ENCODE results near the gene BDH1.

Gene BDH1

GRCh38 chr3:197507081-197507480 is 48.7 kb downstream of the BDH1 start:
- H3K4me3 ChIP-seq (ENCODE audit: low read length, poor library complexity, severe bottlenecking), result no peak overlapping the region
- no peak overlapping the region for H3K4me2 ChIP-seq (ENCODE audit: low read depth, low read length, poor library complexity, severe bottlenecking)
- H3F3A ChIP-seq (ENCODE audit: low read depth), result no peaks in the 10 kb centered on the region
- no peaks in the 10 kb centered on the region for H3K79me2 ChIP-seq (ENCODE audit: insufficient read depth, low read length)
- H3K36me3 ChIP-seq (ENCODE audit: insufficient read depth, low read length), result peaks cover 11% of the 10 kb centered on the region; the same call in 1 of the 2 replicates
- TF ChIP-seq CTCF (conservative IDR thresholded peaks at IDR 0.05; ENCODE audit: low read length) (no peak), EZH2phosphoT487 (IDR thresholded peaks at IDR 0.05; ENCODE audit: borderline replicate concordance) (no peak)
- no peaks in the 10 kb centered on the region for H4K20me1 ChIP-seq (ENCODE audit: insufficient read depth, low read length, poor library complexity, severe bottlenecking)
- no peaks in the 10 kb centered on the region for H3K27me3 ChIP-seq (ENCODE audit: insufficient read depth, low read length, poor library complexity, severe bottlenecking)
- no peaks in the 10 kb centered on the region for H3K4me1 ChIP-seq (ENCODE audit: insufficient read depth, low read length, poor library complexity, severe bottlenecking)
- no peaks in the 10 kb centered on the region for H3K9me3 ChIP-seq (ENCODE audit: insufficient read depth, low read depth, low read length)
- no peaks in the 10 kb centered on the region for H3K9me2 ChIP-seq (replicated peaks; ENCODE audit: low read depth, low read length)
- no peak overlapping the region for H3K9ac ChIP-seq (ENCODE audit: low read depth, low read length, poor library complexity, severe bottlenecking)
- no peak overlapping the region for H2AFZ ChIP-seq (ENCODE audit: low read length)

GRCh38 chr3:197505796-197506548 is 49.8 kb downstream of the BDH1 start:
- Histone ChIP-seq H3K9me2 (replicated peaks; ENCODE audit: low read depth, low read length) (no peaks in the 10 kb centered on the region), H3K79me2 (ENCODE audit: insufficient read depth, low read length) (no peaks in the 10 kb centered on the region), H3K36me3 (ENCODE audit: insufficient read depth, low read length) (no peaks in the 10 kb centered on the region; the same call in 1 of the 2 replicates), H3K27me3 (ENCODE audit: insufficient read depth, low read length, poor library complexity, severe bottlenecking) (no peaks in the 10 kb centered on the region), H3K4me2 (ENCODE audit: low read depth, low read length, poor library complexity, severe bottlenecking) (no peak overlapping the region), H3K9ac (ENCODE audit: low read depth, low read length, poor library complexity, severe bottlenecking) (no peak overlapping the region), H3K4me1 (ENCODE audit: insufficient read depth, low read length, poor library complexity, severe bottlenecking) (no peaks in the 10 kb centered on the region), H3K4me3 (ENCODE audit: low read length, poor library complexity, severe bottlenecking) (no peak overlapping the region), H2AFZ (ENCODE audit: low read length) (no peak overlapping the region), H4K20me1 (ENCODE audit: insufficient read depth, low read length, poor library complexity, severe bottlenecking) (no peaks in the 10 kb centered on the region), H3F3A (ENCODE audit: low read depth) (no peaks in the 10 kb centered on the region), H3K9me3 (ENCODE audit: insufficient read depth, low read depth, low read length) (no peaks in the 10 kb centered on the region)
- TF ChIP-seq EZH2phosphoT487 (IDR thresholded peaks at IDR 0.05; ENCODE audit: borderline replicate concordance) (no peak), CTCF (conservative IDR thresholded peaks at IDR 0.05; ENCODE audit: low read length) (no peak)

GRCh38 chr3:197504641-197505121 is 51.1 kb downstream of the BDH1 start:
- no peaks in the 10 kb centered on the region for H4K20me1 ChIP-seq (ENCODE audit: insufficient read depth, low read length, poor library complexity, severe bottlenecking)
- no peak overlapping the region for H3K9ac ChIP-seq (ENCODE audit: low read depth, low read length, poor library complexity, severe bottlenecking)
- no peak for TF ChIP-seq CTCF (conservative IDR thresholded peaks at IDR 0.05; ENCODE audit: low read length)
- TF ChIP-seq EZH2phosphoT487 (IDR thresholded peaks at IDR 0.05; ENCODE audit: borderline replicate concordance), result no peak
- no peaks in the 10 kb centered on the region for H3K4me1 ChIP-seq (ENCODE audit: insufficient read depth, low read length, poor library complexity, severe bottlenecking)
- H2AFZ ChIP-seq (ENCODE audit: low read length), result no peak overlapping the region
- no peak overlapping the region for H3K4me3 ChIP-seq (ENCODE audit: low read length, poor library complexity, severe bottlenecking)
- no peak overlapping the region for H3K4me2 ChIP-seq (ENCODE audit: low read depth, low read length, poor library complexity, severe bottlenecking)
- no peaks in the 10 kb centered on the region for H3K9me2 ChIP-seq (replicated peaks; ENCODE audit: low read depth, low read length)
- no peaks in the 10 kb centered on the region for H3K36me3 ChIP-seq (ENCODE audit: insufficient read depth, low read length)
- H3K79me2 ChIP-seq (ENCODE audit: insufficient read depth, low read length), result no peaks in the 10 kb centered on the region
- H3F3A ChIP-seq (ENCODE audit: low read depth), result no peaks in the 10 kb centered on the region
- H3K27me3 ChIP-seq (ENCODE audit: insufficient read depth, low read length, poor library complexity, severe bottlenecking), result no peaks in the 10 kb centered on the region
- H3K9me3 ChIP-seq (ENCODE audit: insufficient read depth, low read depth, low read length), result no peaks in the 10 kb centered on the region
